Ishikawa (cell line): ENCODE results near the gene NUSAP1.

Experiments
- CEBPB ChIP-seq: IDR thresholded peaks from 2 replicates; pipeline ENCODE4 v1.6.1; 2012
- CREB1 ChIP-seq: IDR thresholded peaks from 2 replicates; pipeline ENCODE4 v1.6.1; 2012; ENCODE audit warnings: low read depth
- EGR1 ChIP-seq: IDR thresholded peaks from 2 replicates; pipeline ENCODE4 v1.6.1; 2012
- EP300 ChIP-seq: IDR thresholded peaks from 2 replicates; pipeline ENCODE4 v1.6.1; 2012; ENCODE audit warnings: borderline replicate concordance
- FOXM1 ChIP-seq: IDR thresholded peaks from 2 replicates; pipeline ENCODE4 v1.6.1; 2012; ENCODE audit warnings: low read depth, borderline replicate concordance
- MAX ChIP-seq: IDR thresholded peaks from 2 replicates; pipeline ENCODE4 v1.6.1; 2012
- NFIC ChIP-seq: IDR thresholded peaks from 2 replicates; pipeline ENCODE4 v1.6.1; 2012
- RAD21 ChIP-seq: IDR thresholded peaks from 2 replicates; pipeline ENCODE4 v1.6.1; 2012; ENCODE audit warnings: low read depth
- REST ChIP-seq: IDR thresholded peaks from 2 replicates; pipeline ENCODE4 v1.6.1; 2012; ENCODE audit warnings: low read depth, mild to moderate bottlenecking
- TAF1 ChIP-seq: IDR thresholded peaks from 2 replicates; pipeline ENCODE4 v1.6.1; 2012; ENCODE audit warnings: low read depth, mild to moderate bottlenecking
- TCF12 ChIP-seq: IDR thresholded peaks from 2 replicates; pipeline ENCODE4 v1.6.1; 2012; ENCODE audit warnings: low read depth
- TEAD4 ChIP-seq: IDR thresholded peaks from 2 replicates; pipeline ENCODE4 v1.6.1; 2012
- YY1 ChIP-seq: IDR thresholded peaks from 2 replicates; pipeline ENCODE4 v1.6.1; 2012; ENCODE audit warnings: low read depth
- ZBTB7A ChIP-seq: IDR thresholded peaks from 2 replicates; pipeline ENCODE4 v1.6.1; 2012; ENCODE audit warnings: low read depth
- TF ChIP-seq, protein P1 (sequence below): IDR thresholded peaks from 2 replicates; pipeline ENCODE4 v1.6.1; 2012

NUSAP1 gene

GRCh38 chr15:41332194-41333025 is at the start of gene NUSAP1, which contains the start of gene OIP5:
Gene NUSAP1 (plus strand): TSS chr15:41332881. CDS start chr15:41332958, 77 bp downstream.
Gene OIP5 (minus strand): TSS chr15:41332591. CDS start chr15:41332561, 30 bp downstream.
- TF ChIP-seq CREB1 (no peak), FOXM1 (peak; percentile 93), EGR1 (no peak), MAX (peak; percentile 69), TCF12 (no peak), TAF1 (peak; percentile 91), NFIC (no peak), EP300 (no peak; the same call in 1 of the 2 replicates), REST (no peak), YY1 (peak; percentile 95), ZBTB7A (no peak), TEAD4 (peak; percentile 28; the same call in 1 of the 2 replicates), CEBPB (0 out of 2 replicates have a peak, but pooled peaks have one; percentile 53), RAD21 (no peak)
- TF ChIP-seq, protein P1, sequence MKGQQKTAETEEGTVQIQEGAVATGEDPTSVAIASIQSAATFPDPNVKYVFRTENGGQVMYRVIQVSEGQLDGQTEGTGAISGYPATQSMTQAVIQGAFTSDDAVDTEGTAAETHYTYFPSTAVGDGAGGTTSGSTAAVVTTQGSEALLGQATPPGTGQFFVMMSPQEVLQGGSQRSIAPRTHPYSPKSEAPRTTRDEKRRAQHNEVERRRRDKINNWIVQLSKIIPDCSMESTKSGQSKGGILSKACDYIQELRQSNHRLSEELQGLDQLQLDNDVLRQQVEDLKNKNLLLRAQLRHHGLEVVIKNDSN = no peak

DNA sequence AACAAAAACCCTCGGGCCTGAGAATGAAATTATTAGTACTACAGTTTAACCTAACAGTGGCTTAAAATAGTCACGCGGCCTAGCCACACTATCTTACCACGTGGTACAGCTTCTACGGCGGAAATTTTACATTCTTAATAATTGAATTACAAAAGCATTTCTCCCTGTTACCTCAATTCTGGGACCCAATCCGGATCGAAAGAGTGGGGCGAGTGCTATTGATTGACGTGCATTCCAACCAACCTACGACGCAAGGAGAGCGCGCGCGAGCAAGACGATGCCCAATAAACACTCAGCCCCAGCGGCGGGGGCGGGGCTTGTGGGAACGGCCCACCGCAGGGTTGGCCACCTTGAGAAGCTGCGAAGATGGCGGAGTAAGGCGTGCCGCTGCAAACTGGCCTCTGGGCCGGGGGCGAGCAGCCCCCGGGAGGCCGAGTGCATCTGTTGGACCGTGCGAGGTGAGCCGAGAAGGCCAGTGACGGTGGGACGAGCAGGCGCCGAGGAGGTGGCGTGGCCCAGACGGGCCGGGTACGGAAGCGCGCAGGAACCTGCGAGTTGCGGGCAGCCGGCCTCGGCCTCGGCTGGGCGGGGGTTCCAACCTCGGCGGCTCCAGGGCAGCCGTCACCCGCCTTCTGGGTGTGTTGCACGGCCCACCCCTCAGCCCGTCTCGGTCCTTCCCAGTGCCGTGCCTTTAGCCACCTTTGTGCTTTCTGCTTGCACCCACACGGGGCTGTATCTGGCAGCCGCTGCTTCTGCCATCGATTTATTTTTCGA is 48.8 kb upstream of the NUSAP1 start:
- peak; percentile 80 for TF ChIP-seq MAX
- TF ChIP-seq YY1 = peak; percentile 92
- no peak for TF ChIP-seq TCF12
- TF ChIP-seq NFIC = no peak
- TF ChIP-seq EGR1 = no peak
- TF ChIP-seq FOXM1 = no peak
- peak; percentile 99 for TF ChIP-seq TAF1
- no peak for TF ChIP-seq ZBTB7A
- peak; percentile 62; the same call in 1 of the 2 replicates for TF ChIP-seq CREB1
- no peak for TF ChIP-seq CEBPB
- TF ChIP-seq REST = no peak
- TF ChIP-seq EP300 = no peak
- TF ChIP-seq, protein P1 = peak; percentile 87
- no peak for TF ChIP-seq RAD21
- TF ChIP-seq TEAD4 = no peak

DNA sequence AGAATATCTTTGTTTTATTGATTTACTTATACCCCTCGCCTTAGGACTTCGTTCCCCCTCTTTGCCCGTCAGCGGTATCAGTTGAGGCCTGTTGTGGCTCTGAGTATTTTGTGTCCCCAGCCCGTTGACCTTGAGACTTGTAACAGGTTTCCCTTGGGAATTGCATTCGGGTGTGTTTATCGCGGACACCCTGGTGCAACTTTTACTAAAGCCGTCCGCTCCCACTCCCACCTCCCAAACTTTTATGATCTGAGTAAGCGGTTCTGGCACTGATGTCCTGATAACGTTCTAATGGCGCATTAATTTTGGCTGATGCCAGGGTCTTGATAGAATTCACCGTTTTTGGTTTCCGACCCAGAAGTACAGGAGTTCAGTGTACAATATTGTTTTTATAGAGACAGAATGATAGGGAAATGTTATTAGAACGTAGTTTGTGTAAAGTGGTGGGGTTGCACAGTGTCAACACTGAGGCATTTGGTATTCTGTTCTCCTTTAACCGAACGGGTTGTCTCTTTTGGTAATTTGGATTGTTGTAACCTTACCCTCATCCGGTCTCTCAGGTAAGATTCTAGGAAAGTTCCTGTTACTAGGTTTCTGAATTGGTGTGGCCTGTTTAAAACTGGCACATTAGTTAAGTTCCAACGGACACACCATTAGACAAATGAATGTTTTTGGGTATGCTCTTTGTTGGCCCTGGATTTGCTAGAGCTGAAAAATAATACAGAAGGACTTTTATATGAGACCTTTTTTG is 48.1 kb upstream of the NUSAP1 start:
- TF ChIP-seq, protein P1 = no peak
- TF ChIP-seq NFIC (no peak), RAD21 (no peak)

GRCh38 chr15:41285285-41285684 is 47.4 kb upstream of the NUSAP1 start:
- TF ChIP-seq FOXM1 = no peak
- no peak for TF ChIP-seq TAF1
- no peak for TF ChIP-seq EP300
- TF ChIP-seq RAD21 = no peak
- no peak for TF ChIP-seq MAX
- TF ChIP-seq TEAD4 = no peak
- no peak for TF ChIP-seq CREB1
- TF ChIP-seq EGR1 = no peak
- TF ChIP-seq YY1 = no peak
- no peak for TF ChIP-seq CEBPB
- TF ChIP-seq, protein P1 = no peak
- TF ChIP-seq NFIC = no peak
- TF ChIP-seq TCF12 = no peak
- no peak for TF ChIP-seq ZBTB7A
- no peak for TF ChIP-seq REST
